NT2/D1 (cell line): Measurements from ENCODE around the gene ZNF580.

Experiments
- DNase-seq: peaks from one replicate; pipeline ENCODE4 v3.0.0-alpha.2; 2011; ENCODE audit warnings: low read depth, low spot score
- H3K27me3 ChIP-seq: 2 replicates; pipeline ENCODE4 v1.6.0; 2011; ENCODE audit warnings: mild to moderate bottlenecking; ENCODE audit not compliant: insufficient read length, insufficient read depth
- H3K36me3 ChIP-seq: 2 replicates; pipeline ENCODE4 v1.6.1; 2011; ENCODE audit warnings: mild to moderate bottlenecking, low read length, mixed read lengths; ENCODE audit not compliant: insufficient read depth, insufficient read length
- H3K4me1 ChIP-seq: 2 replicates; pipeline ENCODE4 v1.5.1; 2011; ENCODE audit not compliant: insufficient read depth, insufficient read length
- H3K4me3 ChIP-seq: 2 replicates; pipeline ENCODE4 v1.5.1; 2011; ENCODE audit warnings: low read depth; ENCODE audit not compliant: insufficient read length
- H3K9ac ChIP-seq: 2 replicates; pipeline ENCODE4 v1.6.0; 2011; ENCODE audit warnings: low read depth; ENCODE audit not compliant: insufficient read length
- H3K9me3 ChIP-seq: 2 replicates; pipeline ENCODE4 v1.5.1; 2011; ENCODE audit warnings: mild to moderate bottlenecking, low read length; ENCODE audit not compliant: insufficient read depth
- SUZ12 ChIP-seq: IDR thresholded peaks from 2 replicates; pipeline ENCODE4 v1.6.1; 2011; ENCODE audit not compliant: insufficient read length, insufficient read depth; ENCODE audit errors: extremely low read depth
- YY1 ChIP-seq: IDR thresholded peaks from 2 replicates; pipeline ENCODE4 v1.6.1; 2011; ENCODE audit not compliant: insufficient read length, insufficient read depth
- ZNF274 ChIP-seq: IDR thresholded peaks from 2 replicates; pipeline ENCODE4 v1.6.1; 2011; ENCODE audit warnings: mild to moderate bottlenecking, low read depth, low read length

Gene ZNF580

GRCh38 chr19:55686311-55687050 lies 45.7 kb downstream of the ZNF580 start:
- H3K27me3 ChIP-seq, result no peaks in the 10 kb centered on the region
- H3K4me1 ChIP-seq, result peaks cover 3% of the 10 kb centered on the region
- no peak overlapping the region for H3K4me3 ChIP-seq
- H3K9me3 ChIP-seq, result no peaks in the 10 kb centered on the region
- peaks cover 83% of the 10 kb centered on the region for H3K36me3 ChIP-seq
- TF ChIP-seq SUZ12, result no peak
- no peak for TF ChIP-seq ZNF274
- TF ChIP-seq YY1, result no peak
- H3K9ac ChIP-seq, result no peak overlapping the region
- DNase-seq, result no peak

- no peak for DNase-seq
- Histone ChIP-seq H3K9me3 (no peaks in the 10 kb centered on the region), H3K4me3 (no peak overlapping the region), H3K27me3 (no peaks in the 10 kb centered on the region), H3K9ac (no peak overlapping the region), H3K36me3 (peaks cover 82% of the 10 kb centered on the region), H3K4me1 (peaks cover 3% of the 10 kb centered on the region)
- TF ChIP-seq ZNF274 (no peak), SUZ12 (no peak), YY1 (no peak)
Measured at GRCh38 chr19:55687281-55688201, 46.7 kb downstream of the ZNF580 start.

- Histone ChIP-seq H3K36me3 (peaks cover 83% of the 10 kb centered on the region), H3K4me3 (no peak overlapping the region), H3K4me1 (peaks cover 3% of the 10 kb centered on the region), H3K27me3 (no peaks in the 10 kb centered on the region), H3K9me3 (no peaks in the 10 kb centered on the region), H3K9ac (no peak overlapping the region)
- TF ChIP-seq YY1, result no peak
- TF ChIP-seq SUZ12, result no peak
- no peak for TF ChIP-seq ZNF274
- no peak for DNase-seq
Measured at GRCh38 chr19:55688422-55689218, 47.8 kb downstream of the ZNF580 start.

GRCh38 chr19:55689411-55690108 lies 48.8 kb downstream of the ZNF580 start:
- Histone ChIP-seq H3K27me3 (no peaks in the 10 kb centered on the region), H3K9me3 (no peaks in the 10 kb centered on the region), H3K9ac (no peak overlapping the region), H3K36me3 (peaks cover 79% of the 10 kb centered on the region), H3K4me3 (no peak overlapping the region), H3K4me1 (peaks cover 3% of the 10 kb centered on the region)
- no peak for DNase-seq
- TF ChIP-seq ZNF274, result no peak
- no peak for TF ChIP-seq SUZ12
- no peak for TF ChIP-seq YY1

GRCh38 chr19:55690109-55690768 lies 49.4 kb downstream of the ZNF580 start:
- TF ChIP-seq ZNF274, result no peak
- no peak for TF ChIP-seq YY1
- no peak for TF ChIP-seq SUZ12
- Histone ChIP-seq H3K9ac (no peak overlapping the region), H3K9me3 (no peaks in the 10 kb centered on the region), H3K36me3 (peaks cover 76% of the 10 kb centered on the region), H3K27me3 (no peaks in the 10 kb centered on the region), H3K4me1 (peaks cover 3% of the 10 kb centered on the region), H3K4me3 (no peak overlapping the region)
- DNase-seq, result no peak

- H3K4me3 ChIP-seq, result no peak overlapping the region
- H3K9me3 ChIP-seq, result no peaks in the 10 kb centered on the region
- H3K36me3 ChIP-seq, result peaks cover 74% of the 10 kb centered on the region
Measured at GRCh38 chr19:55690769-55691545, 50.2 kb downstream of the ZNF580 start.

More at GRCh38 chr19:55690769-55691545, 50.2 kb downstream of the ZNF580 start:
- TF ChIP-seq SUZ12, result no peak
- no peak for TF ChIP-seq ZNF274
- TF ChIP-seq YY1, result no peak
- H3K9ac ChIP-seq, result no peak overlapping the region
- peaks cover 3% of the 10 kb centered on the region for H3K4me1 ChIP-seq
- DNase-seq, result no peak
- no peaks in the 10 kb centered on the region for H3K27me3 ChIP-seq
